HG03469 (cell line): Measurements from ENCODE around the gene KCNJ14.
A peak's percentile ranks its signal among the peaks of the same experiment; 100 is the strongest.

Experiments
- ATAC-seq: cut with Tn5 transposase; IDR thresholded peaks from one replicate; pipeline ENCODE4 v1.9.1; 2021; ENCODE audit warnings: mild to moderate bottlenecking, moderate library complexity, moderate number of reproducible peaks; ENCODE audit not compliant: unreplicated experiment

KCNJ14 gene

GRCh38 chr19:48445256-48445605, 10.1 kb upstream of the KCNJ14 start:
- no peak for ATAC-seq

GRCh38 chr19:48445606-48446481, 9.5 kb upstream of the KCNJ14 start, which contains the start of gene GRWD1:
GRWD1 (plus strand) TSS chr19:48445983; CDS start chr19:48446006, 23 bp downstream.
- ATAC-seq, result peak; percentile 86

GRCh38 chr19:48446579-48446978, 8.8 kb upstream of the KCNJ14 start:
- no peak for ATAC-seq

- no peak for ATAC-seq
Observed at GRCh38 chr19:48448563-48448962, 6.8 kb upstream of the KCNJ14 start.

- no peak for ATAC-seq
Observed at GRCh38 chr19:48450441-48450840, 4.9 kb upstream of the KCNJ14 start.

GRCh38 chr19:48450863-48451262, 4.5 kb upstream of the KCNJ14 start:
- no peak for ATAC-seq

- ATAC-seq, result no peak
Observed at GRCh38 chr19:48451624-48452023, 3.8 kb upstream of the KCNJ14 start.

- no peak for ATAC-seq
Observed at GRCh38 chr19:48452289-48453190, 2.8 kb upstream of the KCNJ14 start.

GRCh38 chr19:48454150-48454730, 1.1 kb upstream of the KCNJ14 start:
- ATAC-seq, result no peak

GRCh38 chr19:48455908-48456562, 661 bp downstream of the KCNJ14 start:
- ATAC-seq, result no peak

- no peak for ATAC-seq
Observed at GRCh38 chr19:48456864-48457263, 1.5 kb downstream of the KCNJ14 start.

- ATAC-seq, result no peak
Observed at GRCh38 chr19:48458016-48458415, 2.6 kb downstream of the KCNJ14 start.

- ATAC-seq, result no peak
Observed at GRCh38 chr19:48461651-48461981, 6.2 kb downstream of the KCNJ14 start.

- no peak for ATAC-seq
Observed at GRCh38 chr19:48461982-48462655, 6.7 kb downstream of the KCNJ14 start.

GRCh38 chr19:48465215-48465614, 9.8 kb downstream of the KCNJ14 start:
- ATAC-seq, result no peak

- no peak for ATAC-seq
Observed at GRCh38 chr19:48466561-48467325, 11.4 kb downstream of the KCNJ14 start.

- peak; percentile 81 for ATAC-seq
Observed at GRCh38 chr19:48468772-48469288, 13.5 kb downstream of the KCNJ14 start.

GRCh38 chr19:48469289-48469881, 14.0 kb downstream of the KCNJ14 start, which contains the start of gene CYTH2:
CYTH2 (plus strand) TSS chr19:48469369; CDS start chr19:48469508, 139 bp downstream.
- peak; percentile 15 for ATAC-seq
